NCI-H69 (cell line): ENCODE results near the gene ATP10B.
"Not testable (repeated sequence)": the region's sequence is repeated elsewhere in the genome, so short reads cannot be mapped to it uniquely, and the experiment has no call there.

Experiments
- DNase-seq: peaks from one replicate; lab custom pipeline; 2025; lab: John Stamatoyannopoulos, UW

ATP10B gene

GRCh38 chr5:160750938-160751657 is 100.9 kb downstream of the ATP10B start:
- peak; percentile 22 for DNase-seq

DNA sequence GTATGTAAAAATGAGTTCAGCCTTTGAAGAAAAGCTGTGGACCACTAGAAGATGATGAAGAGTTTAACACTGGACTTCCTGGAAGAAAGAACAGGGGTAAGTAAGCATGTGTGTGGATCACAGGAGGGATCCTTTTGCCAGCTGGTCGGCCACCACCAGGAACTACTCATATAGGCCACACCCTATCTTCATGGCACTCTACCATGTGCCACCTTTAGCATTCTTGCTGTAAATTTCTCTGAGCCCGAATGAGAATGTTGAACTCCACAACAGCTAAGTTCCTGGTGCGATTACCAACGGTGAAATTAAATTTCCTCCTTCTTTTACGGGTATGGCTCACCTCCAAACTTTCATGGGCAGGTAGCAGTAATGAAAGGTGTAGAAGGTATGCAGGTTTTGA is 102.3 kb downstream of the ATP10B start:
- peak; percentile 33 for DNase-seq

DNA sequence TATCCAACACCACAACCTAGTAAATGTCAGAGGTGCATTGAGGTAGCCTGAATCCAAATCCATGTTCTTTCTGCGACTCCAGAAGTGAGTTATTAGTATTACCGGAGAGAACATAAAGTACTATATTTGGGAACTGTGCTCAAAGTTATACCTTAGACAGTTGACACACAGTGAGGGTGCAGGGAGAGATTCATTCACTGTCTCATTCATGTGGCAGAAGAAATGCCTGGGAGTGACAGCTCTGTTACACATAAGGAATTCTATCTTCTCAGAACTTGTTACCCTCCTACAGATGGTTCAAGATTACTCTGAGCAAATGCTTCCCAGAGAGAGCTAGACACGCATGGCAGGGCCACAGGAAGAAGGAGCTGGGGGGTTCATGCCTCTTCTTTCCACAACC is 103.0 kb downstream of the ATP10B start:
- no peak for DNase-seq

GRCh38 chr5:160747987-160748386 is 104.0 kb downstream of the ATP10B start:
- peak; percentile 50 for DNase-seq

DNA sequence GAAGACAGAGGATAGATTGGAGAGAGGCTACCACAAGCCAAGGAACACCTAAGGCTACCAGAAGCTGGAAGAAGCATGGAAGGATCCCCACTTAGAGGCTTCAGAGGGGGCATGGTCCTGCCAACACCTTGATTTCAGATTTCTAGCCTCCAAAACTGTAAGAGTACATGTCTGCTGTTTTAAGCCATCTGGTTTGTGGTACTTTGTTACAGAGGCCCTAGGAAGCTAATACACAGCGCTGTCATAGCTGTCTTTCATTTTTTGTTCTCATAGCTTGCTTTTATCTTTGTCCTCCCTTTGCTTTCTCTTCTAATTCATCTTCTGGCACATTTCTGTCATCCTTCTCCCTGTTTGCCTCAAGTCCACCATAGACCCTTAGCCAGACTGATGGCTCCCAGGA is 104.5 kb downstream of the ATP10B start:
- DNase-seq = no peak

GRCh38 chr5:160744268-160745101 is 107.5 kb downstream of the ATP10B start:
- DNase-seq = peak; percentile 65

DNA sequence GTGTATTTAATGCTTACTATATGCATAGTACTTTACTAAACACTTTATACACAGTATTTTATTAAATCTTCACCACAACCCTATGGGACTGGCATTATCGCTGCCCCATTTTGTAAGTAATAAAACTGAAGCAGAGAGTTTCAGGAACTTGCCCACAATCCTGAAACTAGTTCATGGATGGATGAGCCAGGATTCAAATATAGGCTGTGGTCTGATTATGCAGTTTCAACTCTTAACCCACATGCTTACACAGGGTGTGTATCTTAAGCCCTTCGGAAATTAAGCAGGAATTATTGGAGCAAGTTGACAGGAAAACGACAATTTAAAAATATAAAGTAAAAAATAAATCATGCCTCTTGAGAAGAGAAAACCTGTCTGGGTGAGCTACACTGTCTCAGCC is 109.0 kb downstream of the ATP10B start:
- no peak for DNase-seq

- no peak for DNase-seq
Measured at GRCh38 chr5:160742446-160742845, 109.6 kb downstream of the ATP10B start.

DNA sequence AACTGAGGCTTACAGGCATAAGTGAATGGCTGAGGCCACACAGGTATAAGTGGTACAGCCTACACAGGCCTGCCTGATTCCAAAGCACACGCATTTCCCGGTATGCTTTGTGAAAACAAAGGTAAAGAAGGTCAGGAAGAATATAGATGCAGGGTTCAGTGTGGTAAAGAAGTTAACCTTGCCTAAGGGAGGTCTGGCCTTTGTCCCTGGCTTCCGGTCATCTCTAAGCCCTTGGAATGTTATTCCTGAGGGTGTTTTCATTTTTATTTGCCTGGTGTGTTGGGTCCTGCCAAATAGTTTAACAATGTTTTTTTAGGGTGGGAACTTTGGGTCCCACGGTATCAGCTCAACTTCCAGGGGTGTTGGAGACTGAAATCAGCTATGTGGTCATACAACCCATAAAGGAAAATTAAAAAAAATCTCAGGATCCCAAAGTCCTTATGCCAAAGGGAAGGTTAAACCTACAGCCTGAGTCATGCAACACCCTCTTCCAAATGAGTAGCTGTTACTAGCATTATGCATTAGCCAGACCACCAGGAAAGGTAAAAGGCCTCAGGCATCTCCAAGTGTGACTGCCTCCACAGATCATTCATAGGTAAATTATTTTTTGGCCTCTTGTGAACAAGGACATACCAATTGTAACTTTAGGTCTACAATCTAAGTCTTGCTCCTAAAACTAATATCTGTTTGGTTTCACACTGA is 124.6 kb downstream of the ATP10B start:
- DNase-seq = no peak

- no peak for DNase-seq
Measured at GRCh38 chr5:160726721-160727120, 125.3 kb downstream of the ATP10B start.

DNA sequence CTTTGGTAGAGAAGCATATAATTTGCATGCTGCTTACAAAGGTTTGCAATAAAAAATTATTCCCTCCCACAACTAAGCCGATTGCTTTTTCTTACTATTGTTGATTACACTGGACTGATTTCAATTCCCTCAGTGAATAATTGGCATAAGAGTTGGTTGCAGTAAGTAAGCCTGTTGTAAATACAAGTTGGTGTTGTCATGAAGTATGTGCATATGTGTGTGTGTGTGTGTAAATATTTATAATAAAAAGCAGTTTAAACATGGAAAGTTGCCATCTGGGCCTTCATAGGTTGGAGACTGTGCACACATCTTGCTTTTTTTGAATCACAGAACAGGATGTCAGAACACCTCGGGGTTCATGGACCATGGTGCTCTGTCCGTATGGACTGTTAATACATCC is 131.2 kb downstream of the ATP10B start:
- DNase-seq = peak; percentile 19

GRCh38 chr5:160715508-160715907 is 136.5 kb downstream of the ATP10B start:
- DNase-seq = not testable (repeated sequence)

GRCh38 chr5:160703547-160704189 is 148.3 kb downstream of the ATP10B start:
- no peak for DNase-seq

DNA sequence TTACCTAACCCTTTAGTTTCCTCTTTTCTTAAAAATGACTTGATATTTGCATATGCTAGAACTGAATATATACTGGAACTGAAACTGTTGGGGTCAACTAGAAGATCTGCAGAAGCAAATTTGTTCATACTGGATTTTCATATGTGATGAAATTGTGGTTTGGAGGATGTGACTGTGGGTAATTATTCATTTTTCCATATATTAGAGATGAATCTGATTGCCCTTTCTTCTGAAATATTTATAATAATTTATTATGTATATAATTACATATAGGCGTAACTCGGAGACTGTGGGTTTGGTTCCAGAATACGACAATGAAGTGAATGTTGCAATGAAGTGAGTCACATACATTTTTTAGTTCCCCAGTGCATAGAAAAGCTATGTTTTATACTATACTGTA is 149.1 kb downstream of the ATP10B start:
- DNase-seq = no peak

DNA sequence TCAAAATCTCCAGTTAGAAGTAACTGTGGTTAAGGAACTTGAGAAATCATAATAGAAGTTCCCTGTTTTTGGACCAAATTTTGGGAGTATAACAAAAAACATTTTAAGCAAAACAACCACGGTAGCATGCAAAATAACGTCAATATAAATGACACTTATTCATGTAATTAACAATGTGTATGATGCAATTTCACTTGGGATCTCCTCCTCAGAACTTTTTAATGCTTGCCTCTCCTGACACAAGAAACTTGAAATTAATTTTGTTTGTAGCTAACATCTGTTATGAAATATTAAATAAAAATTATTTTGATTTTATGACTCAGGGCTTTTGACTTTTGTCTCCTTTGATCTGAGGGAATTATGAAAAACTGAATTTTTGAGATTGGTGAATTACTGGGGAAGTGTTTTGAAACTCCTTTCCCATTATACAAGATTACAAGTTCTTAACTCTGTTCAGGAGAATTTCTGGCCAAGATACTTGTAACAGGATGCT is 149.7 kb downstream of the ATP10B start:
- DNase-seq = no peak

- DNase-seq = no peak
Measured at GRCh38 chr5:160701403-160701802, 150.6 kb downstream of the ATP10B start.

- peak; percentile 91 for DNase-seq
Measured at GRCh38 chr5:160699301-160699700, 152.7 kb downstream of the ATP10B start.

GRCh38 chr5:160697281-160697680 is 154.7 kb downstream of the ATP10B start:
- peak; percentile 11 for DNase-seq

DNA sequence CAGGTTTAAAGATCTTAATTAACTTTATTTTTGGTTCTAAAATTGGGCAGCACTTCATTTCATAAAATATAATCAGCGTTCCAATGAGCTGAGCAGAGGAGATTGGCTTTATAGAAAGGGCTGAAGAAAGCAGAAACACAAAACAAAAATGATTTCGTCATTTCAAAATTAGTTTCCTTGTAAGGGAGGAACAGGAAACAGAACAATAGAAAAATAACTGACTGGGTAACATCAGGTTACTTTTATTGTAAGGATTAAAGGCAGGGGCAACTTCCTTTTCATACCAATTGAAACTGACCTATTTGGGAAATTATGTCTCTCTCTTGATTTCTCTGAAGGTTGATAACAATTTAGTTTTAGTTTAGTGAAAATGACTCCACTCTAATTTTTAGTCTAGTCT is 157.1 kb downstream of the ATP10B start:
- DNase-seq = no peak

- DNase-seq = peak; percentile 20
Measured at GRCh38 chr5:160693831-160694465, 158.1 kb downstream of the ATP10B start.

DNA sequence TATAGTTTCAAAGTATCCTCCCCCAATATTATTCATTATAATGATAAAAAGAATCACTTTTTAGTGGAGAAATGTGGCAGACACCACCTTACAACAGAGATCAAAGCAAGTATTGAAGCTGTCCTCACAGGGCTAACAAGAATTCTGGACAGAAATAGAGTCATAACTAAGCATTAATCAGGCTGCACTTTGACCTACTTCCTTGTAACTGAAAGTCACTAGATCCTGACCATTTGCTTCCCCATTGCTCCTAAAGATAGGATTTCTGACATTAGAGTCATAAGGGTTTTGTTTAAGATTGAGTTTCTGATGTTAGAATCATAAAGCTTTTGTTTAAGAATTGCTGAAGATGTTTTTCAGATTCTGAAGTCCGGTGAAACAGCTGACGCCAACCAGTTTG is 159.7 kb downstream of the ATP10B start:
- no peak for DNase-seq

DNA sequence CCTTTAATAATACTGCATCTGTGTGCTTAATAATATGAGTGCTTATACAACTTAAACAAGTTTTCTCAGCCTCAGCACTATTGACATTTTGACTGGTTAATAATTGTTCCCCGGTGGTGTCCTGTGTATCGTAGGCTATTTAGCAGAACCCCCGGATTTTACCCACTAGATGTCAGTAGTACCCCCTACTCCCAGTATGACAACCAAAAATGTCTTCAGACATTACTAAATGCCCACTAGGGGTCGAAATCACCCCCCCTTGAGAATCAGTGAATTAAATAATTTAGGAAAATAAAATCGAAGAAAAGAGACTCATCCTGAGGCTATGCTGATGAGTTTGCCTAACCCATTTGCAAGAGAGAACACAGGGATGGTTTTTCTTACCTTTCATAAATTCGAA is 166.3 kb downstream of the ATP10B start:
- peak; percentile 65 for DNase-seq
